Ectodermal cell (in vitro differentiated cells): ENCODE results near the gene LMX1B.

Experiments used
- H3K27ac ChIP-seq: 2 replicates; pipeline ENCODE4 v1.7.0; 2013; ENCODE audit warnings: mild to moderate bottlenecking, low read depth, low read length; ENCODE audit not compliant: insufficient read depth, poor library complexity, severe bottlenecking
- H3K27me3 ChIP-seq: 2 replicates; pipeline ENCODE4 v1.7.0; 2013; ENCODE audit warnings: mild to moderate bottlenecking, low read length; ENCODE audit not compliant: insufficient read depth, control insufficient read depth, poor library complexity, severe bottlenecking
- H3K36me3 ChIP-seq: one replicate; pipeline ENCODE4 v1.7.0; 2013; ENCODE audit warnings: low read length; ENCODE audit not compliant: control insufficient read depth, insufficient read depth
- H3K4me1 ChIP-seq: one replicate; pipeline ENCODE4 v1.7.0; 2013; ENCODE audit warnings: low read length; ENCODE audit not compliant: control insufficient read depth, insufficient read depth
- H3K4me3 ChIP-seq: 2 replicates; pipeline ENCODE4 v1.7.0; 2013; ENCODE audit warnings: low read depth, low read length, control low read depth; ENCODE audit not compliant: insufficient read depth
- H3K9me3 ChIP-seq: 2 replicates; pipeline ENCODE4 v1.7.0; 2013; ENCODE audit warnings: mild to moderate bottlenecking, low read length, moderate library complexity; ENCODE audit not compliant: control insufficient read depth
- WGBS, 2 experiments: methylation state at CpG; one replicate each; pipeline ENCODE4 v1.1.7; 2013; ENCODE audit warnings: missing lambda C conversion rate in 2 of 2; 5-methylcytosine and 5-hydroxymethylcytosine counted together

LMX1B gene

DNA sequence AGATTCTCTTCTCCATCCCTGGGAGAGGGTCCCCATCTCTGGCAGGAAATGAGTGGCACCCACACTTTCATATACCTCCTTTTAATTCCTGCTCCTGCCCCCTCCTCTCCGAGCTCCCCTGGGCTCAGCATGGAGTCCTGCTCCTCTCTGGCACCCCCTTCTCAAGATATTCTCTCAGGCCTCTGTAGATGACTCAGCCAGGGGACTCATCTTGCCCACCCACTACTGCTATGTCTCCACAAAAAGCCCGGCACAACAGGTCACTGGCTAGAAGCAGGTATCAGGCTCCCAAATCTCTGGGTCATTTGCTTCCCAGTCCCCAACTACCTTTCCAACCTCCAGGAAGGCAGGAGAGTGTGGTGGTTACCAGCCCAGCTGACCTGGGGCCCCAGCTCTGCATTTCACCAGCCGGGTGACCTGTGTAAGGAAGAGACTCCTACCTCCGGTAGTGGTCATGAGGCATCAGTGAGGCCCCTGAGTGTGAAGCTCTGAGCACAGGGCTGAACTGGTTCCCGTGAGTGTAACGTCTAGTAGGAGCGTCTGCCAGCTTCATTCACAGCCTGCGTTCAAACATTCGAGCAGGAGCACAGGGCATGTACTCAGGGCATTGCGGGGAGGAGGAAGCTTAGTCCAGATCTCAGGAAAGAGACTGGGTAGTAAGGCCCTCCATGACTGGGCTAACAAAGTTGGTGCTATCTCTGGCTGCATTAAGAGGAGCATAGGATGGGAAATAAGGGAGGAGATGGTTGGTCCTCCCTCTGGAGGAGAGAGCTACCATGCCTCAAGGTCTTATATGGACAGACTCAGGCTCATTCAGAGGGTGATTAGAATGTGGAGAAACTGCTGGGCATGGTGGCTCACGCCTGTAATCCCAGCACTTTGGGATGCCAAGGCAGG is 63.7 kb downstream of the LMX1B start:
- Histone ChIP-seq H3K9me3 (no peaks in the 10 kb centered on the region), H3K36me3 (no peaks in the 10 kb centered on the region), H3K27me3 (peaks cover 85% of the 10 kb centered on the region), H3K27ac (no peak overlapping the region), H3K4me1 (peaks cover 38% of the 10 kb centered on the region), H3K4me3 (no peak overlapping the region)
- WGBS, 2 experiments: 20 to 24% methylated on average over 11 of the region's 11 CpGs

DNA sequence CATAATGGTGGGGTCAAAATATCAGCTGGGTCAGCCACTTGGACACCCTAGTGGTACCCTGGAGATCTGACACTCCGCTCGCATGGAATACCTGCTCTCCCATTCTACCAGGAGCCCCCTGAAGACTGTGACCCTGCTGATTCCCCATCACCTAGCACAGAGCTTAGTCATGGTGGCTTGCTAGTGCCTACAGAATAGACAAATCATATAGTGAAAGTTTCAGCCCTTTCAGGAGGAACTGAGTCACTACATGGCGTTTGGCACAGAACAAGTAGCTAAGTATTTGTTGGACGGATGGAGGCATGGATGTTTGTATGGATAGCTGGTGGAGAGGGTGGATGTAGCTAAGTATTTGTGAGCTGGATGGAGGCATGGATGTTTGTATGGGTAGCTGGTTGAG is 65.3 kb downstream of the LMX1B start:
- H3K4me1 ChIP-seq: peaks cover 28% of the 10 kb centered on the region
- peaks cover 98% of the 10 kb centered on the region for H3K27me3 ChIP-seq
- no peaks in the 10 kb centered on the region for H3K9me3 ChIP-seq
- no peak overlapping the region for H3K27ac ChIP-seq
- no peak overlapping the region for H3K4me3 ChIP-seq
- no peaks in the 10 kb centered on the region for H3K36me3 ChIP-seq
- WGBS, 2 experiments: 93 to 94% methylated on average over 4 of the region's 4 CpGs

DNA sequence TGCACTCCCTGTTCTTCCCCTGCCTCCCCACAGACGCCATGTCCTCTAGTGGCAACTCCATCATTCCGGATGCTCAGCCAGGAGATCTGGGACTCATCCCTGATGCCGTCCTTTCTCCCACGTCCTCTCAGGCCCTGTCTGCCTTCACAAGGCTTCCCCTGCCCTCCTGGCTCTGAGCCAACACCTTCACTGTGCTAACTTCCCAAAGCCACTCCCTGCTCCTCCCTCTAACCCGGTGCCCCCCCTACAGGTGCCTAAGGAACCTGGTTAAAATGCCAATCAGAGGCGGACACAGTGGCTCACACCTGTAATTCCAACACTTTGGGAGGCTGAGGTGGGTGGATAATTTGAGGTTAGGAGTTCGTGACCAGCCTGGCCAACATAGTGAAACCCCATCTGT is 67.6 kb downstream of the LMX1B start:
- WGBS, 2 experiments: 69 to 71% methylated on average over 7 of the region's 7 CpGs
- peaks cover 98% of the 10 kb centered on the region for H3K27me3 ChIP-seq
- H3K4me1 ChIP-seq: peaks cover 17% of the 10 kb centered on the region
- no peak overlapping the region for H3K27ac ChIP-seq
- H3K9me3 ChIP-seq: no peaks in the 10 kb centered on the region
- H3K36me3 ChIP-seq: no peaks in the 10 kb centered on the region
- no peak overlapping the region for H3K4me3 ChIP-seq

DNA sequence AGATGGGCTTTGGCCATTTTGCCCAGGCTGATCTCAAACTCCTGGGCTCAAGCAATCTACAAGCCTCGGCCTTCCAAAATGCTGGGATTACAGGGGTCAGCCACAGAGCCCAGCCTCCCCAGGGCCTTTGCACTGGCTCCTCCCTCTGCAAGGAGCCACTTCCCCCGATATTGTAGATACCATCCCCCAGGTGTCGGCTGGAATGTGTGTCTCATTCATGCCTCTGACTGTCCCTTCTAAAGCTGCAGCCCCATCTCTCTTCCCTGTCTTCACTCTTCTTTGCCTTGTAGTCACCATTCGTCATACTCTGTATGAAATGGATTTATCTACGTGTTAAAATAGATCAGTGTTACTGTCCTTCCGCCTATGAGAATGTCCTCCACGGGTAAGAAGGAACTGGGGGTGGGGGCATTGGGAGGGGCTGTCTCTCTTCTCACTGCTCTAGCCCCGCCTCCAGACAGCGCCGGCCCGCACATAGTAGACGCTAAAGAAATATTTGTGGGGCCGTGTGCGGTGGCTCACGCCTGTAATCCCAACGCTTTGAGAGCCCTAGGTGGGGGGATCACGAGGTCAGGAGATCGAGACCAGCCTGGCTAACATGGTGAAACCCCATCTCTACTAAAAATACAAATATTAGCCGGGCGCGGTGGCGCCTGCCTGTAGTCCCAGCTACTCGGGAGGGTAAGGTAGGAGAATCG is 68.5 kb downstream of the LMX1B start:
- Histone ChIP-seq H3K27me3 (peaks cover 94% of the 10 kb centered on the region), H3K4me1 (peaks cover 11% of the 10 kb centered on the region), H3K36me3 (no peaks in the 10 kb centered on the region), H3K4me3 (no peak overlapping the region), H3K9me3 (no peaks in the 10 kb centered on the region), H3K27ac (no peak overlapping the region)
- WGBS, 2 experiments: 29 to 31% methylated on average over 23 to 24 of the region's 24 CpGs

DNA sequence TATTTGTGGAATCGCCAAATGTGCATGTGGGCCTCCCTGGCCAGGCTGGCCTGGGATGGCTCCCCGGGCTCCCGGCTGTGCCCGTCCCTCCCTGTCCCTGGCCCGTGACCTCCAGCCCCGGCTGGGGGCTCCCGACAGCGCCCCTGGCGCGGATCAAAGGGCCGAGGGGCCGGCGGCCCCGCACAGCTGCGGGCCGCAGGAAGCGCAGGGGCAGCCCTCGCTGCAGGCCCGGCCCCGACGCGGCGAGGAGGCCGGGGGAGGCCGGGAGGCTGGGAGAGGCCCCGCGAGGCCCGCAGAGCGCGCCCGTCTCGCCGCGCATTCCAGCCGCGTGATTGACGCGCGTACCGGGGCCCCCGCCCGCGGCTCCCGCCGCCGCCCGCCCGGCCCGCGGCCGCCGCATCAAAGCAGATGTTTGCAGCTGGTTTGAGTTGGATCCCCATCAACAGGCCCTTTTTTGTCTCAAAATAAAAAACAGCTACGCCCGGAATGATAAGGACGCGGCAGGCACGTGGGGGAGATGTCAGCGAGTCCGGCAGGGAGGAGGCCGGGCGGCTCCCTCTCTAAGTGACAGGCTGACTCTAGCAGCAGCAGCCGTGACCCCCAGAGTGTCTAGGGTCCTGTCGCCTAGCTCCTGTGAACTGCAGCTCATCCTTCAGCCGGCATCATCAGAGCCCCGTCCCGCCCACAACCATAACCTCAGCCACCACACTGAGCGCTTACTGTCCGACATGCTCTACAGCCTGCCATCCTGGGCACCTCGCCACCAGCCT is 69.4 kb downstream of the LMX1B start:
- no peak overlapping the region for H3K4me3 ChIP-seq
- H3K9me3 ChIP-seq: no peaks in the 10 kb centered on the region
- no peaks in the 10 kb centered on the region for H3K36me3 ChIP-seq
- no peak overlapping the region for H3K27ac ChIP-seq
- H3K4me1 ChIP-seq: peaks cover 6% of the 10 kb centered on the region
- peaks cover 90% of the 10 kb centered on the region for H3K27me3 ChIP-seq
- WGBS, 2 experiments: 5 to 6% methylated on average over 69 of the region's 69 CpGs

DNA sequence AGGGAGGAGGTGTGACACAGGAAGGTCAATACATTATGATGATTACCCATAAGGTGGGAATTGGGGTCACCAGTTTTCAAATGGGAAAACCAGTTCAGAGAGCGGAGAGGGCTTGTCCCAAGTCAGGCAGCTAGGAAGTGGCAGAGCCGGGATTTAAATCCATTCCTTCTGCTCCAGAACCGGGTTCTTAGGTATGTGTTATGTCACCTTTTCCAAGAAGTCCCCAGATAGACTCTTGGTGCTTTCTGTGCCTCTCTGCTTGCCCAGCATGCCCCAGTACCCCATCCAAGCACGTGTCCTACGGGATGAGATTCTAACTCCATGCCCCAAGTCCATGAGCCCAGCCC is 69.9 kb downstream of the LMX1B start:
- peaks cover 8% of the 10 kb centered on the region for H3K4me1 ChIP-seq

DNA sequence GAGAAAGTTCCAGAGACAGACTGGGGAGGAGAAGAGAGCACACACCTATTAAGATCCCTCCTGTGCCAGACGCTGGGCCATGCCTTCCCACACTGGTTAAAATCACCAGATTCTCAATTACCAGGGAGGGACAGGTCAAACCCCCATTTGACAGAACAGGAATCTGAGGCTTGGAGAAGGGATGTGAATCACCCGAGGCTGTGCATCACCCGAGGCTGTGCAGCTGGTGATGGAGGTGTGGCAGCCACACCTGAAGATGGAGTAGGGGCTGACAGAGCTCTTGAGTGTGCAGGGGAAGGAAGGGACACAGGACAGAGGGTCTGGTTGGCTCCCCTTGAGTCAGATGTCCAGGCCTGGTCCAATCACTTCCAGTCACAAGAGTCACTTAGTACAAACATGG is 70.6 kb downstream of the LMX1B start:
- 75 to 86% methylated on average over 3 of the region's 3 CpGs for WGBS, 2 experiments
- Histone ChIP-seq H3K36me3 (no peaks in the 10 kb centered on the region), H3K27me3 (peaks cover 84% of the 10 kb centered on the region), H3K27ac (no peak overlapping the region), H3K4me3 (no peak overlapping the region), H3K9me3 (no peaks in the 10 kb centered on the region), H3K4me1 (peaks cover 15% of the 10 kb centered on the region)

More for the DNA sequence above, 69.9 kb downstream of the LMX1B start:
- Histone ChIP-seq H3K9me3 (no peaks in the 10 kb centered on the region), H3K27me3 (peaks cover 88% of the 10 kb centered on the region), H3K4me3 (no peak overlapping the region), H3K27ac (no peak overlapping the region), H3K36me3 (no peaks in the 10 kb centered on the region)
- 63 to 69% methylated on average over 5 of the region's 5 CpGs for WGBS, 2 experiments

DNA sequence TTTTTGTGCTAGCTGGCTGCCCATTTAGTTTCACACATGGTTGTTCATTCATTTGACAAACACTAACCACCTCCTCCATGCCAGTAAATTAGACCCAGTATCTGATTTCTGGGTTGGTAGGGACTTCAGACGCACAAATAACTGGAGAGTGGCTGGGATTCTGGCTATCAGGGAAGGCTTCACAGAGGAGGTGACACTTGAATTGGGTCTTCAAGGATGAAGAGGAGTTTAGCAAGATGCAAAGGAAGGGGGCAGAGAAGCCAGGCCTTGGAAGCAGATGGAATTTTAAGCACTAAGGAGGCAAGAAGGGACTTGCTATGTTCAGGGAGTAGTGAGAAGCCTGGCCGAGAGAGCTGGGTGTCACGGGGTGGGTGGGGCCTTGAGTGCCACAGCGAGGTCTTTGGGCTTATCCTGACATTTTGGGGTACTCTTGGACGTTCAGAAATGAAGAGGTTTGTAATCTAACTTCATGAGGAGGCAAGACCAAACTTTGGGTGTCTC is 71.3 kb downstream of the LMX1B start:
- WGBS, 2 experiments: 77 to 78% methylated on average over 5 of the region's 5 CpGs
- Histone ChIP-seq H3K27me3 (peaks cover 78% of the 10 kb centered on the region), H3K36me3 (no peaks in the 10 kb centered on the region), H3K4me1 (peaks cover 20% of the 10 kb centered on the region), H3K4me3 (no peak overlapping the region), H3K9me3 (no peaks in the 10 kb centered on the region), H3K27ac (no peak overlapping the region)

DNA sequence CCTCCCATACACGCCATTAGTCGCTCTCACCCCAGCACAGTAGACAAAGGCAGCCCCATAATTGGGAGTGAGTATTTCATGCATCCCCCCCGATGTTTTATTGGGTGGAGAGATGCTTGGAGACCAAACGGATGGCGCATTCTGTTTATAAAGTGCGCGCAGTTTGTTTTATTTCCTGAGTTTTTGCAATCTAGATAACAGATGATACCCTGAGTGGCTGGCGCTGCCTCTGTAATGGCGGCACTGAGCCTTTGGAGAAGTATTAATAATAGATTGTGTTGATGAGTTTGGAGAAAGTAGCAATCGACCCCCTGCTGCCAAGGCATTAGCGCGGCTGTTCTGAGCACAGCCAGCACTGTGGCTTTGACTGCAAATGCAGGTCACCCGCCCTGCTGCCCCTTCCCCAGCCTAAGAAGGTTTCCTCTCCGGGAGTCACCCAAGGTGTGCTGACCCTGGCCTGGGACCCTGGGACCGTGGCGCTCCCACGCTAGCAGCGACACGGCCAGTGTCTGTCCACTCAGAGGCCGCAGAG is 74.3 kb downstream of the LMX1B start:
- H3K4me3 ChIP-seq: no peak overlapping the region
- no peaks in the 10 kb centered on the region for H3K9me3 ChIP-seq
- H3K27ac ChIP-seq: no peak overlapping the region
- H3K4me1 ChIP-seq: peaks cover 20% of the 10 kb centered on the region
- no peaks in the 10 kb centered on the region for H3K36me3 ChIP-seq
- H3K27me3 ChIP-seq: peaks cover 48% of the 10 kb centered on the region
- 79 to 81% methylated on average over 20 of the region's 20 CpGs for WGBS, 2 experiments
